DND-41 (cell line): ENCODE data around the gene SRGN.

Experiments used
- ATAC-seq: fragments of 200-7000 bp; cut with Tn5 transposase; 3 replicates; pipeline ENCODE4 v1.9.1; 2021; ENCODE audit warnings: low read depth; ENCODE audit not compliant: insufficient read depth
- DNase-seq: peaks from one replicate; pipeline ENCODE4 v3.0.0-alpha.2; 2020
- H2AFZ ChIP-seq: 2 replicates; pipeline ENCODE4 v1.6.0; 2012; ENCODE audit warnings: low read depth, low read length
- H3K27ac ChIP-seq: 2 replicates; pipeline ENCODE4 v1.5.1; 2012; ENCODE audit warnings: low read length, inconsistent platforms
- H3K27me3 ChIP-seq: fragments of 200-600 bp; sonication (generic); 2 replicates; pipeline ENCODE4 v1.6.0; 2012; ENCODE audit warnings: low read length, mild to moderate bottlenecking, inconsistent platforms; ENCODE audit not compliant: insufficient read depth, poor library complexity
- H3K36me3 ChIP-seq: 2 replicates; pipeline ENCODE4 v1.5.1; 2012; ENCODE audit warnings: low read length, inconsistent platforms; ENCODE audit not compliant: insufficient read depth
- H3K4me1 ChIP-seq: 2 replicates; pipeline ENCODE4 v1.5.1; 2012; ENCODE audit warnings: mild to moderate bottlenecking, low read length; ENCODE audit not compliant: insufficient read depth
- H3K4me2 ChIP-seq: 2 replicates; pipeline ENCODE4 v1.6.0; 2012; ENCODE audit warnings: mild to moderate bottlenecking, moderate library complexity, low read length, inconsistent platforms; ENCODE audit not compliant: insufficient read depth
- H3K4me3 ChIP-seq, 2 experiments: fragments of 200-600 bp in 1 of 2; shearing (Covaris generic) in 1 of 2; 2 replicates each; pipeline ENCODE4 v1.5.1; 2012 to 2016; ENCODE audit warnings: inconsistent platforms in 2 of 2, low read length in 2 of 2, mild to moderate bottlenecking in 2 of 2, low read depth in 1 of 2, moderate library complexity in 1 of 2
- H3K79me2 ChIP-seq: 2 replicates; pipeline ENCODE4 v1.6.0; 2012; ENCODE audit warnings: low read length, inconsistent platforms; ENCODE audit not compliant: insufficient read depth
- H3K9ac ChIP-seq: 2 replicates; pipeline ENCODE4 v1.6.0; 2012; ENCODE audit warnings: low read depth, mild to moderate bottlenecking, inconsistent platforms, low read length, moderate library complexity
- H3K9me3 ChIP-seq: 2 replicates; pipeline ENCODE4 v1.5.1; 2012; ENCODE audit warnings: low read length, moderate library complexity, mild to moderate bottlenecking, inconsistent platforms; ENCODE audit not compliant: insufficient read depth, severe bottlenecking
- H4K20me1 ChIP-seq: 2 replicates; pipeline ENCODE4 v1.6.0; 2012; ENCODE audit warnings: low read length; ENCODE audit not compliant: insufficient read depth
- CTCF ChIP-seq: IDR thresholded peaks from 2 replicates; pipeline ENCODE4 v1.5.1; 2012; ENCODE audit warnings: borderline replicate concordance, low read length, moderate library complexity, mild to moderate bottlenecking; ENCODE audit not compliant: poor library complexity, severe bottlenecking; ENCODE audit errors: extremely low read depth
- EZH2 ChIP-seq: IDR thresholded peaks from 3 replicates; pipeline ENCODE4 v1.6.1; 2012; ENCODE audit warnings: borderline replicate concordance, low read depth, mild to moderate bottlenecking, moderate library complexity, low read length, inconsistent platforms; ENCODE audit not compliant: severe bottlenecking

Gene SRGN

GRCh38 chr10:69075431-69075830 lies 12.5 kb upstream of the SRGN start:
- Histone ChIP-seq H3K79me2 (no peaks in the 10 kb centered on the region), H3K4me2 (no peak overlapping the region), H4K20me1 (no peaks in the 10 kb centered on the region), H3K4me1 (no peaks in the 10 kb centered on the region), H3K36me3 (no peaks in the 10 kb centered on the region), H3K27ac (no peak overlapping the region), H3K4me3 (no peak overlapping the region), H3K9me3 (no peaks in the 10 kb centered on the region), H2AFZ (no peak overlapping the region), H3K27me3 (no peaks in the 10 kb centered on the region), H3K9ac (no peak overlapping the region)
- ATAC-seq (no peak), DNase-seq (no peak)
- TF ChIP-seq CTCF (no peak), EZH2 (no peak)

- TF ChIP-seq CTCF (no peak), EZH2 (no peak)
- Histone ChIP-seq H2AFZ (no peak overlapping the region), H3K4me3 (no peak overlapping the region), H3K27ac (no peak overlapping the region), H3K36me3 (no peaks in the 10 kb centered on the region), H4K20me1 (no peaks in the 10 kb centered on the region), H3K4me1 (no peaks in the 10 kb centered on the region), H3K4me2 (no peak overlapping the region), H3K79me2 (no peaks in the 10 kb centered on the region), H3K9ac (no peak overlapping the region), H3K9me3 (no peaks in the 10 kb centered on the region), H3K27me3 (no peaks in the 10 kb centered on the region)
- no peak for ATAC-seq
- no peak for DNase-seq
Measured at GRCh38 chr10:69078311-69078710, 9.6 kb upstream of the SRGN start.

GRCh38 chr10:69080226-69080625 lies 7.7 kb upstream of the SRGN start:
- DNase-seq (no peak), ATAC-seq (no peak)
- Histone ChIP-seq H3K27ac (no peak overlapping the region), H4K20me1 (no peaks in the 10 kb centered on the region), H3K9me3 (no peaks in the 10 kb centered on the region), H3K9ac (no peak overlapping the region), H3K36me3 (no peaks in the 10 kb centered on the region), H3K4me3 (no peak overlapping the region), H2AFZ (no peak overlapping the region), H3K27me3 (no peaks in the 10 kb centered on the region), H3K79me2 (no peaks in the 10 kb centered on the region), H3K4me2 (no peak overlapping the region), H3K4me1 (no peaks in the 10 kb centered on the region)
- no peak for TF ChIP-seq CTCF
- TF ChIP-seq EZH2 = no peak

GRCh38 chr10:69086001-69086509 lies 1.8 kb upstream of the SRGN start:
- ATAC-seq (no peak), DNase-seq (no peak)
- H3K27ac ChIP-seq = no peak overlapping the region
- no peak overlapping the region for H3K9ac ChIP-seq
- H3K27me3 ChIP-seq = no peaks in the 10 kb centered on the region
- no peaks in the 10 kb centered on the region for H3K36me3 ChIP-seq
- no peak overlapping the region for H3K4me3 ChIP-seq
- peaks cover 14% of the 10 kb centered on the region for H3K4me1 ChIP-seq
- no peak overlapping the region for H3K4me2 ChIP-seq
- no peaks in the 10 kb centered on the region for H3K79me2 ChIP-seq
- no peaks in the 10 kb centered on the region for H4K20me1 ChIP-seq
- 0 out of 2 replicates have a peak overlapping the region, but pooled peaks have one; percentile 30 for H2AFZ ChIP-seq
- H3K9me3 ChIP-seq = no peaks in the 10 kb centered on the region
- TF ChIP-seq EZH2 (no peak), CTCF (no peak)
